ENCODE data around the gene SLC25A41. TPM values are rescaled to one million over a fixed set of nuclear protein-coding genes. Genes with fewer than 3 reads are reported as not detected.

The SLC25A41 gene
- total and polyA plus RNA-seq, 2 donors (not counting 1 experiment from before 2014, with no cell fraction given) = 0.30 to 0.48 TPM

DNA sequence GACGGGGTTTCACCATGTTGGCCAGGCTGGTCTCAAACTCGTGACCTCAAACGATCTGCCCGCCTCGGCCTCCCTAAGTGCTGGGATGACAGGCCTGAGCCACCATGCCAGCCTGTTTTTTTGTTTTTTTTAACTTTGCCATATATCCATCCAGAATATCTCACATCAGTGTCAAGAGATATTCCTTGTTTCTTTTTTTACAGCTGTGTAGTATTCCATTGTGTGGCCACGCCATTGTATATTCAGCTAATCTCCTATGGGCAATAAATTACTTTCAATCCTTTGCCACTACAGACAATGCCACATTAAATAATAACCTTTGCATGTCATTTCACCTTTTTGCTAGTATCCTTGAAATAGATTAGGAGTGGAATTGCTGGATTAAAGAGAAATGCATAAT is 24.2 kb downstream of the SLC25A41 start:
- Histone ChIP-seq H3K9me3 (ENCODE audit: control extremely low read depth in 1 of 3, control insufficient read depth in 2 of 3, insufficient read depth in 1 of 3, low read length in 2 of 3) (no peaks in the 10 kb centered on the region), H3K4me2 (replicated peaks; ENCODE audit: low read depth, low read length, poor library complexity, severe bottlenecking) (no peak overlapping the region), H3K9ac (ENCODE audit: low read length) (no peak overlapping the region), H3K27ac (ENCODE audit: low read length in 2 of 2) (no peak overlapping the region), H3K27me3 (replicated peaks in 1 of 4; ENCODE audit: control extremely low read depth in 1 of 4, control insufficient read depth in 3 of 4, insufficient read depth in 4 of 4, low read length in 3 of 4) (no peaks in the 10 kb centered on the region), H3K4me1 (ENCODE audit: control insufficient read depth in 2 of 2, insufficient read depth in 2 of 2, low read length in 2 of 2) (no peaks in the 10 kb centered on the region), H2AFZ (ENCODE audit: insufficient read depth, low read depth, low read length, poor library complexity, severe bottlenecking) (no peak overlapping the region), H4K20me1 (ENCODE audit: control insufficient read depth, insufficient read depth, low read length, poor library complexity, severe bottlenecking) (peaks cover 8% of the 10 kb centered on the region), H3K79me2 (ENCODE audit: control insufficient read depth, insufficient read depth, low read length) (no peaks in the 10 kb centered on the region), H3K36me3 (replicated peaks in 1 of 2; ENCODE audit: control extremely low read depth in 1 of 2, control insufficient read depth in 1 of 2, extremely low read depth in 1 of 2, insufficient read depth in 2 of 2, low read length in 1 of 2) (peaks cover 0 to 5% of the 10 kb centered on the region in 2 experiments), H3K4me3 (ENCODE audit: control extremely low read depth in 1 of 5, extremely low read depth in 1 of 5, insufficient read depth in 1 of 5, low read depth in 2 of 5, low read length in 4 of 5) (no peak overlapping the region)
- POLR2A ChIA-PET = no interaction called here
- TF ChIP-seq, protein P1, sequence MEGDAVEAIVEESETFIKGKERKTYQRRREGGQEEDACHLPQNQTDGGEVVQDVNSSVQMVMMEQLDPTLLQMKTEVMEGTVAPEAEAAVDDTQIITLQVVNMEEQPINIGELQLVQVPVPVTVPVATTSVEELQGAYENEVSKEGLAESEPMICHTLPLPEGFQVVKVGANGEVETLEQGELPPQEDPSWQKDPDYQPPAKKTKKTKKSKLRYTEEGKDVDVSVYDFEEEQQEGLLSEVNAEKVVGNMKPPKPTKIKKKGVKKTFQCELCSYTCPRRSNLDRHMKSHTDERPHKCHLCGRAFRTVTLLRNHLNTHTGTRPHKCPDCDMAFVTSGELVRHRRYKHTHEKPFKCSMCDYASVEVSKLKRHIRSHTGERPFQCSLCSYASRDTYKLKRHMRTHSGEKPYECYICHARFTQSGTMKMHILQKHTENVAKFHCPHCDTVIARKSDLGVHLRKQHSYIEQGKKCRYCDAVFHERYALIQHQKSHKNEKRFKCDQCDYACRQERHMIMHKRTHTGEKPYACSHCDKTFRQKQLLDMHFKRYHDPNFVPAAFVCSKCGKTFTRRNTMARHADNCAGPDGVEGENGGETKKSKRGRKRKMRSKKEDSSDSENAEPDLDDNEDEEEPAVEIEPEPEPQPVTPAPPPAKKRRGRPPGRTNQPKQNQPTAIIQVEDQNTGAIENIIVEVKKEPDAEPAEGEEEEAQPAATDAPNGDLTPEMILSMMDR (IDR thresholded peaks at IDR 0.05) = no peak
- TF ChIP-seq EZH2 (IDR thresholded peaks at IDR 0.05; ENCODE audit: borderline replicate concordance, insufficient read depth, low read depth, low read length, poor library complexity, severe bottlenecking) = no peak
- Mint-ChIP-seq H3K4me1 (no peaks in the 10 kb centered on the region), H3K27ac (no peak overlapping the region), H3K4me3 (no peak overlapping the region), H3K27me3 (no peaks in the 10 kb centered on the region), H3K9me3 (ENCODE audit: insufficient read depth) (no peaks in the 10 kb centered on the region)
- CTCF ChIA-PET = interaction anchor here (0.7 kb wide), 1 partner anchor 141 kb away, joined by 4 read pairs; no protein-coding TSS in a partner anchor
- ATAC-seq (ENCODE audit: low read depth) (no peak), DNase-seq (no peak)
- 100% methylated on average over 5 of the region's 6 CpGs for WGBS (ENCODE audit: insufficient coverage)
- intact Hi-C loops (cut with micrococcal nuclease) = no loop called here

DNA sequence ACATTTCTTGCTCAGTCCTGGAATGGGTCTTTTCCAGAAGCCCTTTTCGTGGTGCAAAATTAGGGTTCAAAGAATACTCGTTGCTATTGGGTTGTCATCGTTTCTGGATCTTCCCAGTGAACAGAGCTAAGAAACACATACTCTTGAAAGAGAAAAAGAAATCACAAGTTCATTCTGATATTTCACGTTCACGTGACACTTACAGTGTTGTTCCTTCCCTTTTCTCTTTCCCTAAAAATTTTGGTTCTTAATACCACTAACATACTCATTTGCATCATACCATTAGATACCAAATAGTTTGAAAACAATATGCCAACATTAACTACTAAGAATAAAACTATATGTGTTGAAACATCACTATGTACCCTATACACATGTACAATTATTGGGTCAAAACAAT is 27.2 kb downstream of the SLC25A41 start:
- Mint-ChIP-seq H3K4me3 (no peak overlapping the region), H3K27ac (no peak overlapping the region), H3K9me3 (ENCODE audit: insufficient read depth) (no peaks in the 10 kb centered on the region), H3K4me1 (no peaks in the 10 kb centered on the region), H3K27me3 (no peaks in the 10 kb centered on the region)
- H3K4me1 ChIP-seq (ENCODE audit: control insufficient read depth in 2 of 2, insufficient read depth in 2 of 2, low read length in 2 of 2) = no peaks in the 10 kb centered on the region
- intact Hi-C loops (cut with micrococcal nuclease) = no loop called here
- ChIA-PET CTCF (no interaction called here), POLR2A (no interaction called here)
- 67% methylated on average over 1 of the region's 5 CpGs for WGBS (ENCODE audit: insufficient coverage)
- no peak overlapping the region for H2AFZ ChIP-seq (ENCODE audit: insufficient read depth, low read depth, low read length, poor library complexity, severe bottlenecking)
- no peaks in the 10 kb centered on the region for H3K36me3 ChIP-seq (replicated peaks in 1 of 2; ENCODE audit: control extremely low read depth in 1 of 2, control insufficient read depth in 1 of 2, extremely low read depth in 1 of 2, insufficient read depth in 2 of 2, low read length in 1 of 2)
- H3K4me2 ChIP-seq (replicated peaks; ENCODE audit: low read depth, low read length, poor library complexity, severe bottlenecking) = no peak overlapping the region
- no peak overlapping the region for H3K9ac ChIP-seq (ENCODE audit: low read length)
- no peak overlapping the region for H3K4me3 ChIP-seq (ENCODE audit: control extremely low read depth in 1 of 5, extremely low read depth in 1 of 5, insufficient read depth in 1 of 5, low read depth in 2 of 5, low read length in 4 of 5)
- H3K27me3 ChIP-seq (replicated peaks in 1 of 4; ENCODE audit: control extremely low read depth in 1 of 4, control insufficient read depth in 3 of 4, insufficient read depth in 4 of 4, low read length in 3 of 4) = no peaks in the 10 kb centered on the region
- DNase-seq (no peak), ATAC-seq (ENCODE audit: low read depth) (no peak)
- no peaks in the 10 kb centered on the region for H3K9me3 ChIP-seq (ENCODE audit: control extremely low read depth in 1 of 3, control insufficient read depth in 2 of 3, insufficient read depth in 1 of 3, low read length in 2 of 3)
- no peak for TF ChIP-seq EZH2 (IDR thresholded peaks at IDR 0.05; ENCODE audit: borderline replicate concordance, insufficient read depth, low read depth, low read length, poor library complexity, severe bottlenecking)
- TF ChIP-seq, protein P1 (IDR thresholded peaks at IDR 0.05) = no peak
- H3K27ac ChIP-seq (ENCODE audit: low read length in 2 of 2) = no peak overlapping the region
- no peaks in the 10 kb centered on the region for H4K20me1 ChIP-seq (ENCODE audit: control insufficient read depth, insufficient read depth, low read length, poor library complexity, severe bottlenecking)
- no peaks in the 10 kb centered on the region for H3K79me2 ChIP-seq (ENCODE audit: control insufficient read depth, insufficient read depth, low read length)

Data from B cell (primary cell).